Activated CD8-positive, alpha-beta T cell treated with anti-CD3 and anti-CD28 coated beads for 36 hours (primary cell): ENCODE measurements around the gene TRDN. TPM values are rescaled to one million over a fixed set of nuclear protein-coding genes. Genes with fewer than 3 reads are reported as not detected.
"Not testable (repeated sequence)": the region's sequence is repeated elsewhere in the genome, so short reads cannot be mapped to it uniquely, and the experiment has no call there.

ENCODE experiments used
- ATAC-seq: fragments of 200-7000 bp; cut with Tn5 transposase; one replicate; pipeline ENCODE4 v1.10.0; 2021; ENCODE audit warnings: mild to moderate bottlenecking, moderate library complexity
- CTCF ChIA-PET: fragments of 350-600 bp; sonication (Branson Sonifier 250); formaldehyde crosslinking; loops from one replicate; lab custom pipeline; 2021; ENCODE audit warnings: antibody characterized with exemption; lab: Charles Lee
- POLR2A ChIA-PET: fragments of 350-600 bp; sonication (Branson Sonifier 250); formaldehyde crosslinking; loops from one replicate; lab custom pipeline; 2021; ENCODE audit warnings: antibody characterized with exemption; lab: Charles Lee
- DNase-seq: peaks from one replicate; pipeline ENCODE4 v3.0.0-alpha.2; 2020
- H3K27ac Mint-ChIP-seq: one replicate; pipeline ENCODE4 v1.8.0; 2021; ENCODE audit warnings: mild to moderate bottlenecking, mixed read lengths
- H3K27me3 Mint-ChIP-seq: one replicate; pipeline ENCODE4 v1.8.0; 2021; ENCODE audit warnings: mixed read lengths
- H3K36me3 Mint-ChIP-seq: one replicate; pipeline ENCODE4 v1.8.0; 2021; ENCODE audit warnings: low read depth, mixed read lengths
- H3K4me1 Mint-ChIP-seq: one replicate; pipeline ENCODE4 v1.8.0; 2021; ENCODE audit warnings: low read depth, mixed read lengths
- H3K4me3 Mint-ChIP-seq: one replicate; pipeline ENCODE4 v1.8.0; 2021; ENCODE audit warnings: mild to moderate bottlenecking, moderate library complexity, mixed read lengths
- H3K9me3 Mint-ChIP-seq: one replicate; pipeline ENCODE4 v1.8.0; 2021; ENCODE audit warnings: mixed read lengths
- CTCF ChIP-seq: fragments of 200-600 bp; IDR thresholded peaks from one replicate; pipeline ENCODE4 v1.8.0; 2022; ENCODE audit warnings: antibody characterized with exemption, mild to moderate bottlenecking
- intact Hi-C: fragments of 100-400 bp; cut with micrococcal nuclease; formaldehyde crosslinking; loops from one replicate; pipeline ENCODE4 v1.10.0; 2022
- total RNA-seq, 2 experiments: library from RNA; stranded (reverse); gene quantifications; one replicate each; pipeline ENCODE4 v1.2.3, GENCODE V29; 2021

The TRDN gene
- total RNA-seq, 2 experiments from 2014 or later: not detected

GRCh38 chr6:123276546-123276980, 360.2 kb downstream of the TRDN start:
- Mint-ChIP-seq H3K9me3 (no peaks in the 10 kb centered on the region), H3K36me3 (no peaks in the 10 kb centered on the region), H3K4me3 (no peak overlapping the region), H3K27ac (no peak overlapping the region), H3K4me1 (no peaks in the 10 kb centered on the region), H3K27me3 (no peaks in the 10 kb centered on the region)
- DNase-seq (no peak), ATAC-seq (no peak)
- CTCF ChIA-PET: no interaction called here
- POLR2A ChIA-PET: no interaction called here
- intact Hi-C loops: no loop called here
- TF ChIP-seq CTCF: no peak

GRCh38 chr6:123263981-123264380, 372.8 kb downstream of the TRDN start:
- CTCF ChIA-PET: no interaction called here
- POLR2A ChIA-PET: no interaction called here

GRCh38 chr6:123240626-123241025, 396.1 kb downstream of the TRDN start:
- DNase-seq: no peak
- TF ChIP-seq CTCF: no peak

More at GRCh38 chr6:123263981-123264380, 372.8 kb downstream of the TRDN start:
- no peaks in the 10 kb centered on the region for H3K9me3 Mint-ChIP-seq
- no peak overlapping the region for H3K27ac Mint-ChIP-seq
- no peaks in the 10 kb centered on the region for H3K4me1 Mint-ChIP-seq
- no peaks in the 10 kb centered on the region for H3K27me3 Mint-ChIP-seq
- TF ChIP-seq CTCF: no peak
- ATAC-seq: no peak
- no peak overlapping the region for H3K4me3 Mint-ChIP-seq
- intact Hi-C loops: no loop called here
- no peaks in the 10 kb centered on the region for H3K36me3 Mint-ChIP-seq
- no peak for DNase-seq

GRCh38 chr6:123233336-123233735, 403.4 kb downstream of the TRDN start:
- CTCF ChIA-PET: no interaction called here

More at GRCh38 chr6:123240626-123241025, 396.1 kb downstream of the TRDN start:
- ChIA-PET CTCF (no interaction called here), POLR2A (no interaction called here)
- Mint-ChIP-seq H3K27me3 (no peaks in the 10 kb centered on the region), H3K9me3 (peaks cover 5% of the 10 kb centered on the region), H3K36me3 (no peaks in the 10 kb centered on the region), H3K4me1 (no peaks in the 10 kb centered on the region), H3K27ac (no peak overlapping the region), H3K4me3 (no peak overlapping the region)
- ATAC-seq: no peak
- intact Hi-C loops: no loop called here

GRCh38 chr6:123227789-123228188, 409.0 kb downstream of the TRDN start:
- H3K27me3 Mint-ChIP-seq, POLR2A ChIA-PET, H3K4me1 Mint-ChIP-seq, H3K27ac Mint-ChIP-seq, CTCF ChIA-PET, H3K4me3 Mint-ChIP-seq, DNase-seq, H3K9me3 Mint-ChIP-seq, ATAC-seq, H3K36me3 Mint-ChIP-seq, intact Hi-C loops: not testable (repeated sequence)

More at GRCh38 chr6:123233336-123233735, 403.4 kb downstream of the TRDN start:
- no peaks in the 10 kb centered on the region for H3K27me3 Mint-ChIP-seq
- DNase-seq (no peak), ATAC-seq (no peak)
- no peak overlapping the region for H3K4me3 Mint-ChIP-seq
- no peak overlapping the region for H3K27ac Mint-ChIP-seq
- no peaks in the 10 kb centered on the region for H3K9me3 Mint-ChIP-seq
- H3K4me1 Mint-ChIP-seq: no peaks in the 10 kb centered on the region
- intact Hi-C loops: no loop called here
- POLR2A ChIA-PET: no interaction called here
- no peak for TF ChIP-seq CTCF
- no peaks in the 10 kb centered on the region for H3K36me3 Mint-ChIP-seq

GRCh38 chr6:123226398-123226797, 410.4 kb downstream of the TRDN start:
- Mint-ChIP-seq H3K36me3 (no peaks in the 10 kb centered on the region), H3K27me3 (no peaks in the 10 kb centered on the region), H3K4me3 (no peak overlapping the region), H3K27ac (no peak overlapping the region), H3K9me3 (peaks cover 2% of the 10 kb centered on the region), H3K4me1 (no peaks in the 10 kb centered on the region)
- intact Hi-C loops: no loop called here
- ATAC-seq (no peak), DNase-seq (no peak)
- CTCF ChIA-PET: no interaction called here
- no peak for TF ChIP-seq CTCF
- POLR2A ChIA-PET: no interaction called here
